ENCODE data around the gene GPI.

Gene GPI

DNA sequence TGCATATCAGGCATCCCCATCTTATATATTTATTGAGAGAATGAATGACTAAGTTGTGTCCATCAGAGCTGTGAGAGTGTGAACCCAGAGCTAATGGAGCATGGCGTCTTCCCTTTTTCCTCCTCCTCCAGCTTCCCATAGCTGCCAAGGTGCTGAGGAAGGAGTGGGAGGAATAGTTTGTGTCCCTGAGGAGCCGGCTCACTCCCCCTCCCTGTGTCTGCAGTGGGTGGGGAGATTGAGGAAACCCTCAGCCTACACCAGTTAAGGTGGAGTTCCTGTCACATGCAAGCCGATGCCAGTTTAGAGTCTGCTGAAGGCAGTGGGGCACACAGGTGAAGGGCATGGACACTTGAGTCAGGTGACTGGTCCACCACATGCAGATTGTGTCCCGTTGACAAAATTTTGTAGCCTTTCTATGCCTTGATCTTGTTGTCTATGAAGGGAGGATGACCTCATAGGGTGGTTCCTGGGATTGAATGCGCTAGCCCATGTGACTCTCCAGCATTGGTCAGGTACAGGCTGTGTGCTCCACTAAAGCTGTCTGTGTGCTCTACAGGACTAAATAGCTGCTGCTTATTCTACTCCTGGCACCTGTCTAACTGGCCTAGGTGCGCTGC is 47.6 kb upstream of the GPI start:
- TF ChIP-seq GABPA (IDR thresholded peaks at IDR 0.05; ENCODE audit: low read depth) (no peak), SPI1 (IDR thresholded peaks at IDR 0.05; ENCODE audit: borderline replicate concordance, low read depth) (no peak), POLR2AphosphoS5 (IDR thresholded peaks at IDR 0.05; ENCODE audit: low read depth) (no peak), CTCF (IDR thresholded peaks at IDR 0.05; ENCODE audit: insufficient read depth, low read length) (no peak)
- TF ChIP-seq, protein P1, sequence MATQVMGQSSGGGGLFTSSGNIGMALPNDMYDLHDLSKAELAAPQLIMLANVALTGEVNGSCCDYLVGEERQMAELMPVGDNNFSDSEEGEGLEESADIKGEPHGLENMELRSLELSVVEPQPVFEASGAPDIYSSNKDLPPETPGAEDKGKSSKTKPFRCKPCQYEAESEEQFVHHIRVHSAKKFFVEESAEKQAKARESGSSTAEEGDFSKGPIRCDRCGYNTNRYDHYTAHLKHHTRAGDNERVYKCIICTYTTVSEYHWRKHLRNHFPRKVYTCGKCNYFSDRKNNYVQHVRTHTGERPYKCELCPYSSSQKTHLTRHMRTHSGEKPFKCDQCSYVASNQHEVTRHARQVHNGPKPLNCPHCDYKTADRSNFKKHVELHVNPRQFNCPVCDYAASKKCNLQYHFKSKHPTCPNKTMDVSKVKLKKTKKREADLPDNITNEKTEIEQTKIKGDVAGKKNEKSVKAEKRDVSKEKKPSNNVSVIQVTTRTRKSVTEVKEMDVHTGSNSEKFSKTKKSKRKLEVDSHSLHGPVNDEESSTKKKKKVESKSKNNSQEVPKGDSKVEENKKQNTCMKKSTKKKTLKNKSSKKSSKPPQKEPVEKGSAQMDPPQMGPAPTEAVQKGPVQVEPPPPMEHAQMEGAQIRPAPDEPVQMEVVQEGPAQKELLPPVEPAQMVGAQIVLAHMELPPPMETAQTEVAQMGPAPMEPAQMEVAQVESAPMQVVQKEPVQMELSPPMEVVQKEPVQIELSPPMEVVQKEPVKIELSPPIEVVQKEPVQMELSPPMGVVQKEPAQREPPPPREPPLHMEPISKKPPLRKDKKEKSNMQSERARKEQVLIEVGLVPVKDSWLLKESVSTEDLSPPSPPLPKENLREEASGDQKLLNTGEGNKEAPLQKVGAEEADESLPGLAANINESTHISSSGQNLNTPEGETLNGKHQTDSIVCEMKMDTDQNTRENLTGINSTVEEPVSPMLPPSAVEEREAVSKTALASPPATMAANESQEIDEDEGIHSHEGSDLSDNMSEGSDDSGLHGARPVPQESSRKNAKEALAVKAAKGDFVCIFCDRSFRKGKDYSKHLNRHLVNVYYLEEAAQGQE (IDR thresholded peaks at IDR 0.05; ENCODE audit: insufficient replicate concordance, low read depth): no peak
- no peak overlapping the region for H3K4me3 ChIP-seq (replicated peaks; ENCODE audit: insufficient read depth, low read length)
- no peak overlapping the region for H3K27ac ChIP-seq (replicated peaks)
- no peaks in the 10 kb centered on the region for H3K27me3 ChIP-seq (ENCODE audit: insufficient read depth, poor library complexity, severe bottlenecking)
- DNase-seq (ENCODE audit: low read depth in 1 of 2, low spot score in 1 of 2): no peak

DNA sequence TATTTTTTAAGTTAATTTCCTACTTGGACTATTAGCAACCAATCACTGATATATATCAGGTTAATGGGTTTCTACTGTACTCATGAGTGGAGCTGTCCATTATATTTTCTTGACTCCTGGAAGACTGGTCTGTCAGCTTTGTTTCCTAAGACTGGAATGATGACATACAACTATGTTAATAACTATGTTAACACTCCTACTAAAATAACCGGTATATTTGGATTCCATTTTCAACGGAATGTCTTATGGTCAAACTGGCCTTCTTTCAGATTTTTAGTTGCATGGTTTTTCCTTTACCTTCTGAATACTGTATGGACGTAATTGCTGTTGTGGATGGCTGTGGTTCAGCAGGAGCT is 45.8 kb upstream of the GPI start:
- TF ChIP-seq GABPA (IDR thresholded peaks at IDR 0.05; ENCODE audit: low read depth) (no peak), POLR2AphosphoS5 (IDR thresholded peaks at IDR 0.05; ENCODE audit: low read depth) (no peak), SPI1 (IDR thresholded peaks at IDR 0.05; ENCODE audit: borderline replicate concordance, low read depth) (no peak), CTCF (IDR thresholded peaks at IDR 0.05; ENCODE audit: insufficient read depth, low read length) (no peak)
- TF ChIP-seq, protein P1 (IDR thresholded peaks at IDR 0.05; ENCODE audit: insufficient replicate concordance, low read depth): no peak
- DNase-seq (ENCODE audit: low read depth in 1 of 2, low spot score in 1 of 2): no peak
- Histone ChIP-seq H3K27me3 (ENCODE audit: insufficient read depth, poor library complexity, severe bottlenecking) (no peaks in the 10 kb centered on the region), H3K4me3 (replicated peaks; ENCODE audit: insufficient read depth, low read length) (no peak overlapping the region), H3K27ac (replicated peaks) (no peak overlapping the region)

DNA sequence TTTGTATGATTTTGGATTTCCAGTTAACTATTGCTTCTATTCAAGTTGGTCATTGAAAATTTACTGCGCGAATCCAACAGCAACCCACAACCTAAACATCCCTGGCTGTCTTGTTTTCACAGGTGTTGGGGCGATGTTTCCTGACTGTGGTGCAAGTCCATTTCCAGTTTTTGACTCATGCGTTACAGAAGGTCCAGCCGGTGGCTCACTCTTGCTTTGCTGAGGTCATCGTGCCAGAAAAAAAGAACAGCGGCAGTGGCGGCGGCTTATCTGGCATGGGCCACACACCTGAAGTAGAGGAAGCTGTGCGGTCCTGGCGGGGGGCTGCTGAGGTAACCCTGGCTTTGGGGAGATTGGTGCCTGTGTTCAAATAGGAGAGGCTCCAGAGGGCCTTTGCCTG is 45.2 kb upstream of the GPI start:
- Histone ChIP-seq H3K27me3 (ENCODE audit: insufficient read depth, poor library complexity, severe bottlenecking) (no peaks in the 10 kb centered on the region), H3K27ac (replicated peaks) (no peak overlapping the region), H3K4me3 (replicated peaks; ENCODE audit: insufficient read depth, low read length) (no peak overlapping the region)
- TF ChIP-seq POLR2AphosphoS5 (IDR thresholded peaks at IDR 0.05; ENCODE audit: low read depth) (no peak), CTCF (IDR thresholded peaks at IDR 0.05; ENCODE audit: insufficient read depth, low read length) (no peak), GABPA (IDR thresholded peaks at IDR 0.05; ENCODE audit: low read depth) (no peak), SPI1 (IDR thresholded peaks at IDR 0.05; ENCODE audit: borderline replicate concordance, low read depth) (no peak)
- TF ChIP-seq, protein P1 (IDR thresholded peaks at IDR 0.05; ENCODE audit: insufficient replicate concordance, low read depth): no peak
- no peak for DNase-seq (ENCODE audit: low read depth in 1 of 2, low spot score in 1 of 2)
